ENCODE measurements around the gene DAO. TPM values are rescaled to one million over a fixed set of nuclear protein-coding genes. Genes with fewer than 3 reads are reported as not detected.
A peak's percentile ranks its signal among the peaks of the same experiment; 100 is the strongest.
"Not testable (repeated sequence)": the region's sequence is repeated elsewhere in the genome, so short reads cannot be mapped to it uniquely, and the experiment has no call there.

Gene DAO
- not detected for polyA plus RNA-seq (2013, experiment 1 of 2; ENCODE audit: insufficient read length)
- not detected for polyA plus RNA-seq (2013, experiment 2 of 2; ENCODE audit: insufficient read length)

DNA sequence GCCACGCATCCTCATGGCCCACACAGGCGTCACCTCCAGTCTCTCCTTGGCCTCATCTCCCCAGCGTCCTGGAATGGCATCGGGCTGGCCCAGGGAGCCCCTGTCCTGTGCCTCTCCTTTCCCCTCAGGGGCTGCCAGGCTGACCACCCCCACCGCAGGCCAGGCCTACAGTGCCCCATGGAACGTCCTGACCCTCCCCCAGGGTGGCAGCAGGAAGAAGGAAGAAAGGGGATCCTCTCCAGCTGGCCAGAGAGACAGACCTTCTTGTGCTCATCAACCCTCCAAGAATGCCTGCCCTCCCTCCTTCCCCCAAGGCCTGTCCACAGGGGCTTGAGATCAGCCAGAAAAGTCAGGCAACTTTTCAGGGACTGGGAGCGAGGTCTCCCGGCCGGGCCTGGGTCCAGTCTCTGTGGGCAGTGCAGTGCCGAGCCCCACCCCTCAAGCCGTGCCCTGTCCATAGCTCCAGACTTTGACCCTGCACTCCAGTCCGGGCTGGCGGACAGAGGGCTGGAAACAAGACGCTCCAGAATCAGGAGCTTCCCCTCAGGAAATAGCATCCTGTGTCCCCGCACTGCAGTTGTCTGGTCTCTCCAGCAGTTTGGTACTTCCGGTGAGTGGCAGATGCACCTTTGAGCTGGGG is at the start of gene DAO:
DAO (plus strand) TSS at position 478 of the 640 bp plus-strand sequence. CDS start 4,915 bp downstream, outside the sequence.
- no peak for DNase-seq

DNA sequence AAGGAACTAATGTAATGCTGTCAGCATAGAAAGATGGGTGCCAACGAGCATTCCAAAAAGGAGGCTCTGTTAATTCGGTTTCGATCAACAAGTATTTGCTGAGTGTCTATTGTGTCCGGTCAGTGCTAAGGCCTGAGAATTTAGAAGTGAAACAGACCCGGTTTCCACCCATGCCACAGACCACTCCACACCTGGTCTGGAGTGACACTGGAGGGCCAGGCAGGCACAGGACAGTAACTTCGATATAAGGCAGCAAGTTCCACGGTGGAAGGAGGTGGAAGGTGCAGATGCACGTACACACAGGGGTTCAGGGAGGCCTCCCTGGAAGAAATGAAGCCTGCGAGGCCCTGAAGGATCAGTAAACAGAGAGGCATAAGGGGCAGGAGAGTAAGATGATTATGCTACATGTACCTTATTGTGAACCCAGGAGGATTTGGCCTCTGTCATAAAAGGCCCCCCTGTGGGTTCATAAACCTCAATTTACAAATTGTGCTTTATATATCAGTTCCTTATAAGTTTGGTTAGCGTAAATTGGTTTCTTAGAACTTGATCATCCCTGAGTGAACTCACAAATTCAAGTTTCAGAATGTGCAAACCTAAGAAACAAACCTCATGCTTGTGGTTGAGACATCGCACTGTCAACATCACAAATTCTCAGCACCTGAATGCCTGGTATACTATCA is 48.4 kb upstream of the DAO start:
- DNase-seq, result no peak

- no peak for DNase-seq
Observed at GRCh38 chr12:108832208-108832607, 47.7 kb upstream of the DAO start.

GRCh38 chr12:108832730-108833354 is 47.0 kb upstream of the DAO start:
- DNase-seq, result peak; percentile 96

DNA sequence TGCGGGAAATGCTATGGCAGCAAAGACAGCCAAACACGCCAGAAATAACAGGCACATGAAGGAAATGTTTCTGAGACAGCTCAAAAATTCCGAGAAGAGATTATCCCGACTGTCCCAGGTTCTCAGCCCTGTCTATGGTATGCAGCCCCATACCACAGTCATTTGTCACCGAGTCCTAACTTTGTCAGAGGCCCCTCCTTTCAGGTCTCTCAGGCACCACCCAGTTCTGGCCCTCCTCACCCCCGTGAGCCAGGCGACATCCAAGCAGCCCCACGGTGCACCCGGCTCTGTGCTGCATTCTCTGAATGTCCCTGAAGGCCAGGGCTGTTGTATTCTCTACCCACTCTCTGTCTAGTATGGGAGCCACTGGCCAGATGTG is 46.5 kb upstream of the DAO start:
- peak; percentile 100 for DNase-seq

DNA sequence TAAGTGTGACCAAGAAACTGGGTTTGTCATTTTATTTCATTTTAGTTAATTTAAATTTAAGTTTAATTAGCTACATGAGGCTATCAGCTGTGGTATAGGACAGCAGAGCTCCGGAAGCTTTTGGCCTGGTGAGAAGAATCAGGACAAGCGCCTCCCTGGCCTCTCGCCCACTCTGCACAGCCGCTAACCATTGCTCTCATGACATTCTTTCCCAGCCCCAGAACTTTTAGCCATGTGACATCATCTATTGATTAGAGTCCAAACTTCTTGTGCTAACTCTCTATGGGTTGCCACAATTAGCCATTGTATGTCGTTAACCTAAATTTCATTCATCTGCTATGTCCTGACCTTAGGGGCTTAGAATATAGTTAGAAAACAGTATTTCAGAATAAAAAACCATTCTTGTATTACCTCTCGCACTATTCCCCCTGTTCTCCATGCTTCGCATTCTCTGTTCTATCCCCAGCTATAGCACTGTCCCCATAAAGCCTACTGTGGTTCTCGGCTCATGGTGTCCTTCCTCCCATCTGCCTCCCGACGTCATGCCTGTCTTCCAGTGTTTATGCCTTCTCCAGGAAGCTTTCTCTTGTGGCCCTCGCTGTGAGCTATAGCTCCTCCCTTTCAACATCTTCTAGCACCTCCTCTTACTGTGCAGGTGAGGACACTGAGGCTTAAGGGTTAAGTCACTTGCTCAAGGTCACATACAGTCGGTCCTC is 46.0 kb upstream of the DAO start:
- DNase-seq, result peak; percentile 90

- DNase-seq, result no peak
Observed at GRCh38 chr12:108835860-108836634, 43.8 kb upstream of the DAO start.

GRCh38 chr12:108837239-108837638 is 42.7 kb upstream of the DAO start:
- DNase-seq, result no peak

DNA sequence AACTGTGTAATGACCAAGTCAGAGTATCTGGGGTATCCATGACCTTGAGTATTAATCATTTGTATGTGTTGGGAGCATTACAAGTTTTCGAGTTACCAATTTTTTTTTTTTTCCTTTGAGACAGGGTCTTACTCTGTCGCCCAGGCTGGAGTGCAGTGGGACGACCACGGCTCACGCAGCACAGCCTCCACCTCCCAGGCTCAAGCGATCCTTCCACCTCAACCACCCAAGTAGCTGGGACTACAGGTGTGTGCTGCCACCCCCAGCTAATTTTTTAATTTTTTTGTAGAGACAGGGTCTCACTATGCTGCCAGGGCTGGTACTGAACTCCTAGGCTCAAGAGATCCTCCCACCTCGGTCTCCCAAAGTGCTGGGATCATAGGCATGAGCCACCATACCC is 42.2 kb upstream of the DAO start:
- DNase-seq, result no peak

GRCh38 chr12:108838194-108839017 is 41.5 kb upstream of the DAO start:
- peak; percentile 100 for DNase-seq

- DNase-seq, result peak; percentile 95
Observed at GRCh38 chr12:108839018-108839889, 40.6 kb upstream of the DAO start.

DNA sequence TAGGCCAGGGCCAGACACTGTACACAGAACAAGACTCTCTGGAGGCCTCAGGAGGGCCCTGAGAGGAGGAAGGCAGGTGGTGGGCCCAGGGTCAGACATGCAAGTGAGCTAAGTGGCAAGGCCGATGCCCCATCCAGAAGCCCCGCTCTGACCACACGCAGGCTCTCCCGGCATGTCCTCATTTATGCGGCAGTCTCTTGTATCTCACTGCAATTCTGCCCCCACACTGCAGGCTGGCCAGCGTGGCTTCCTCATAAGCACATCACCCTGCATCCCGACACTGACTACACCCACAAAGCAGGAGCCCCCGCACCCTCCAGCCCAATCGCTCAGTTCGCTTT is 40.0 kb upstream of the DAO start:
- DNase-seq, result no peak

DNA sequence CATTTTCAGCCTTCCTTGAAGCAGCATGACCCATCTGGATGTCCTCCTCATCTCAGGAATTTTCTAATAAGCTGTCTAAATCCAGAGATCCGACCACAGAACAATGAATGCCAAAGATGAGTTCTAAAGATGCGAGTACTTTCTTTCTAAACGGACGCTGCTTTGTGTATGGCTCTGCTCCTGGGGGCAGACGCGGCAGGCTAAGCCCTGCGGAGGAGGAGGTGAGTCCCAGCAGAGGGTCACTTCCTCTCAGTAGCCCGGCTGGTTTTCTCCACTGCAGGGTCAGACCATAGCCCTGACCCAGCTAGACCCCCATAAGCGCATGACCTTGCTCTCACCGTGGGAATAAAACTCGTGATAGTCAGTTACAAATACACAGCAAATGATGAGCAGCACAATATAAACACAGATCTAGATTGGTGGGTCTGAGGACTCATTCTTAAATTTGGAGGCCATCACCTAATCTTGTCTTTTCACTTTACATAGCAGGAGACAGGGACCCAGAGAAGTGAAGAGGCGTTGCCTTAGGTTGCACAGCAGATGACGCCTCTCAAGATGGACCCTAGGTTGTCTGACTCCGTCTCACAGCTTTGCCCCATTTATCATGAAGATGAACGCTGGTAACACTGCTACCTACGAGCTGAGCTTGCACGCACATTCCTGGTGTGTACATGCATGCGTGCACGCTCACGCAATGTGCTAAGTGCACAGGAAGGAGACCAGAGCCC is 39.1 kb upstream of the DAO start:
- DNase-seq, result peak; percentile 63

- DNase-seq, result not testable (repeated sequence)
Observed at GRCh38 chr12:108841825-108842224, 38.1 kb upstream of the DAO start.

- DNase-seq, result no peak
Observed at GRCh38 chr12:108842361-108842760, 37.5 kb upstream of the DAO start.

DNA sequence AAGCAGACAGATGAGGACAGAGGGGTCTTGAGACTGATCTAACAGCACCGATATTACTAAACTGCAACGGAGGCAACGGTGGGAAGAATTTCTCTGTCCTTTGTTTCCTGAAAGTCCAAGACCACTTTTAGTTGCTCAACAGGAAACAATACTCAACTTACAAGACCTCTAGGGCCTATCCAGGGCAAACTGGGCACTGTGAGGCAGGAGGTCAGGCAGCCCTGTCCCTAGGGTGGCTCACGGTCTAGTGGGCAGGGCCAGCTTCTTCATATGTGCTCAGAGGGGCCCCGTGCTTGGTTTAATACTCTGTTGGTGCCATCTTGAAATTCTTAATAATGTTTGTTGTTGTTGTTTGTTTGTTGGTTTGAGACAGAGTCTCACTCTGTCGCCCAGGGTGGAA is 36.7 kb upstream of the DAO start:
- no peak for DNase-seq

DNA sequence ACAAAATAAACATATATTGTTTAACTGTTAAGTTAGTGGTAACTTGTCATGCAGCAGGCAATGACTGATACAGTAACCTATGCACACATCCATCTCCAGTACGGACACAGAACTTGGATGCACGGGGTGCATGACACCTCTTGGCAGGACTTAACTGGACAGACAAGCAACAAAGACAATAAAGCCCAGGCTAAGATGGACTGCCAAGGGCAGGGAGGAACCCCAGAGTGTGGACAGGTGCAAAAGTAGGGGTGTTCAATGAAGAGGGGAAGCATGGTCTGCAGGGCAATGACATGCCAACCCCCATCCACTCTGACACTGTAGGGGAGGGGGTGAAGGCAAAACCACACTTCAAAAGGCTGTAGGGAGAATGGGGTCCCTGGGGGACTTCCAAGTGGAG is 34.2 kb upstream of the DAO start:
- no peak for DNase-seq

GRCh38 chr12:108846290-108846701 is 33.6 kb upstream of the DAO start:
- DNase-seq, result no peak

DNA sequence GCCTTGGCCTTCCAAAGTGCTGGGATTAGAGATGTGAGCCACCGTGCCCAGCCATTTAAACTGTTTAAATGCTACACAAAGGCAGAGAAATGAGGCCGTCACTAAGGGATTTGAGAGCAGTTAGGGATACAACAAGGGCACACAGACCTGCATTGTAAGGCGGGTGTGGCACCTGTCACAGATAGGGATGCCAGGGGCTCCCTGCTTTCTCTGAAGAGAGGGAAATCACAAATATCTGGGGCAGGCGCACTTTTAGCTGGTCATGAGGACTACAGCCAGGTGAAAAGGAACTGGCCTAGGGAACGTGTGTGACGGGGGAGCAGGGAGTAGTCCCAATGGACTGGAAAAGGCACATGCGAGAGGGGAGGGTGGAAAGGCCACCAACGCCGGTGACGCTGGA is 32.2 kb upstream of the DAO start:
- DNase-seq, result no peak

DNA sequence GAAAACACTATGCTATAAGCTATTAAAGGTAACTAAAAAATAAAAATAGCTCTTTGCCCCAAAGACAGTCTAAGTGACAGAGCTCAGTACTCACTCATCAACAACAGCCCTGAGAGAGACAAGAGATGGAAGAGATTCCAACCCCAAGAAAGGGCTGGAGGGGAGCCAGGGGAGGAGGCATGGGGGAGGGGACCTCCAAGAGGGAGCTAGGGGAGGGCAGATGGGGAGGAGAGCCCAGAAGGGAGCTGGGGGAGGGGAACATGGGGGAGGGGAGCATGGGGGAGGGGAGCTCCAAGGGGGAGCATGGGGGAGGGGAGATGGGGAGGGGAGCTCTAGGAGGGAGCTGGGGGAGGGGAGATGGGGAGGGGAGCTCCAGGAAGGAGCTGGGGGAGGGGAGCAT is 30.2 kb upstream of the DAO start:
- peak; percentile 82 for DNase-seq
